HEK293 (cell line): Measurements from ENCODE around the gene CDKAL1.

Experiments
- ATF2 ChIP-seq: fragments of 450-650 bp; formaldehyde crosslinking; IDR thresholded peaks from 2 replicates; pipeline ENCODE4 v1.5.1; 2016; ENCODE audit warnings: missing biosample characterization, missing genetic modification characterization, low read depth
- CTCF ChIP-seq: fragments of 450-650 bp; formaldehyde crosslinking; IDR thresholded peaks from 2 replicates; pipeline ENCODE4 v1.5.1; 2016; ENCODE audit warnings: missing biosample characterization, missing genetic modification characterization
- HOXD13 ChIP-seq: sonication (generic); formaldehyde crosslinking; IDR thresholded peaks from 2 replicates; pipeline ENCODE4 v1.8.0; 2022; ENCODE audit warnings: missing genetic modification reagents, borderline replicate concordance
- KLF1 ChIP-seq: fragments of 450-650 bp; formaldehyde crosslinking; IDR thresholded peaks from 2 replicates; pipeline ENCODE4 v1.5.1; 2016; ENCODE audit warnings: missing biosample characterization, missing genetic modification characterization
- PRDM1 ChIP-seq: fragments of 450-650 bp; formaldehyde crosslinking; IDR thresholded peaks from 2 replicates; pipeline ENCODE4; 2016; ENCODE audit warnings: missing biosample characterization, missing genetic modification characterization
- SCRT1 ChIP-seq: fragments of 450-650 bp; formaldehyde crosslinking; IDR thresholded peaks from 2 replicates; pipeline ENCODE4 v1.5.1; 2016; ENCODE audit warnings: missing biosample characterization, missing genetic modification characterization, borderline replicate concordance
- SP2 ChIP-seq: fragments of 450-650 bp; formaldehyde crosslinking; IDR thresholded peaks from 2 replicates; pipeline ENCODE4 v1.5.1; 2016; ENCODE audit warnings: missing biosample characterization, missing genetic modification characterization
- YY1 ChIP-seq: fragments of 450-650 bp; formaldehyde crosslinking; IDR thresholded peaks from 2 replicates; pipeline ENCODE4 v1.5.1; 2018; ENCODE audit warnings: missing biosample characterization, missing genetic modification characterization
- ZFP3 ChIP-seq: fragments of 450-650 bp; formaldehyde crosslinking; IDR thresholded peaks from 2 replicates; pipeline ENCODE4 v1.5.1; 2016; ENCODE audit warnings: low read depth, missing biosample characterization, missing genetic modification characterization
- ZNF121 ChIP-seq: fragments of 450-650 bp; formaldehyde crosslinking; IDR thresholded peaks from 2 replicates; pipeline ENCODE4 v1.5.1; 2016; ENCODE audit warnings: missing biosample characterization, missing genetic modification characterization
- ZNF133 ChIP-seq: fragments of 450-650 bp; formaldehyde crosslinking; IDR thresholded peaks from 2 replicates; pipeline ENCODE4 v1.5.1; 2016; ENCODE audit warnings: missing biosample characterization, missing genetic modification characterization
- ZNF274 ChIP-seq, 2 experiments: fragments of 200-500 bp in 1 of 2; fragments of 450-650 bp in 1 of 2; sonication (Bioruptor generic) in 1 of 2; formaldehyde crosslinking in 1 of 2; IDR thresholded peaks; 2 replicates each; pipeline versions ENCODE4 v1.5.1 to v1.6.1; 2014 to 2016; ENCODE audit warnings: borderline replicate concordance in 1 of 2, inconsistent platforms in 1 of 2, low read length in 1 of 2, missing biosample characterization in 1 of 2, missing genetic modification characterization in 1 of 2
- ZNF548 ChIP-seq: fragments of 450-650 bp; formaldehyde crosslinking; IDR thresholded peaks from 2 replicates; pipeline ENCODE4 v1.5.1; 2016; ENCODE audit warnings: missing biosample characterization, missing genetic modification characterization
- ZNF837 ChIP-seq: fragments of 450-650 bp; formaldehyde crosslinking; IDR thresholded peaks from 2 replicates; pipeline ENCODE4 v1.5.1; 2016; ENCODE audit warnings: missing biosample characterization, missing genetic modification characterization

DNA sequence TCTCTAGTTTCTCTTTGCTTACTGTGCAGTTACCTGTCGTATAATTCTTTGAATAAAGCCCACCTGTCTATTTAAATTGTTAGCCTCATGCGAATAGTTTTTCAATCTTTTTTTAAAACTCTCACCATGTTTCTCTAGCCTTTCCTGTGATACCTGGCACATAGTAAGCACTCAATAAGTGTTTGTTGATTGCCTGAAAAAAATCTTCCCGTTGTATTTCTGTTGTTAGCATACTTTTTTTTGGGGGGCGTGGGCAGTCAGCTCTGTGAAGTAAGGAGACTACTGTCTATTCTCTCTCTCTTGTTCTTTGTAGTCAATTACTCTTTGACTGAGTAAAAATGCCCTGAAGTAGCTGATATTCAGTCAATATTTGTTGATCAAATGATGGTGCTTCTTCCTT lies 205.8 kb downstream of the CDKAL1 start:
- TF ChIP-seq CTCF (tag by site-specific recombination) (no peak), ATF2 (tag by site-specific recombination) (no peak), SP2 (tag by site-specific recombination) (no peak), ZNF274 (IDR thresholded peaks at IDR 0.05; ENCODE audit: low read length) (no peak), ZNF274 (tag by site-specific recombination; IDR thresholded peaks at IDR 0.05; ENCODE audit: borderline replicate concordance) (no peak), ZFP3 (tag by site-specific recombination) (no peak), ZNF548 (tag by site-specific recombination) (no peak), YY1 (tag by site-specific recombination) (no peak), PRDM1 (no peak), SCRT1 (no peak), HOXD13 (no peak), ZNF121 (no peak), KLF1 (tag by site-specific recombination) (no peak), ZNF837 (no peak), ZNF133 (tag by site-specific recombination) (no peak)
